GM13977 (cell line): Measurements from ENCODE around the gene IL1F10.

ENCODE experiments used
- DNase-seq: peaks from one replicate; pipeline ENCODE4 v3.0.0; 2012; ENCODE audit warnings: low spot score
- CTCF ChIP-seq: IDR thresholded peaks from 2 replicates; pipeline ENCODE4 v1.5.1; 2012; ENCODE audit warnings: mild to moderate bottlenecking, control low read depth; ENCODE audit not compliant: insufficient read depth; ENCODE audit errors: extremely low read depth, missing control alignments
- in situ Hi-C: fragments of 300-500 bp; cut with MboI; formaldehyde crosslinking; loops from one replicate; pipeline ENCODE4 v1.12.0; 2022; ENCODE audit warnings: low sequenced_read_pairs, low pct_unique_long_range_greater_than_20kb, mixed read lengths, inconsistent platforms; ENCODE audit not compliant: unreplicated experiment

The IL1F10 gene

GRCh38 chr2:113124181-113124961, 56.6 kb downstream of the IL1F10 start:
- in situ Hi-C loops = no loop called here
- TF ChIP-seq CTCF = no peak
- peak; percentile 37 for DNase-seq
